ENCODE results near the gene LIMA1.
A peak's percentile ranks its signal among the peaks of the same experiment; 100 is the strongest.
"Not testable (repeated sequence)": the region's sequence is repeated elsewhere in the genome, so short reads cannot be mapped to it uniquely, and the experiment has no call there.

The LIMA1 gene

DNA sequence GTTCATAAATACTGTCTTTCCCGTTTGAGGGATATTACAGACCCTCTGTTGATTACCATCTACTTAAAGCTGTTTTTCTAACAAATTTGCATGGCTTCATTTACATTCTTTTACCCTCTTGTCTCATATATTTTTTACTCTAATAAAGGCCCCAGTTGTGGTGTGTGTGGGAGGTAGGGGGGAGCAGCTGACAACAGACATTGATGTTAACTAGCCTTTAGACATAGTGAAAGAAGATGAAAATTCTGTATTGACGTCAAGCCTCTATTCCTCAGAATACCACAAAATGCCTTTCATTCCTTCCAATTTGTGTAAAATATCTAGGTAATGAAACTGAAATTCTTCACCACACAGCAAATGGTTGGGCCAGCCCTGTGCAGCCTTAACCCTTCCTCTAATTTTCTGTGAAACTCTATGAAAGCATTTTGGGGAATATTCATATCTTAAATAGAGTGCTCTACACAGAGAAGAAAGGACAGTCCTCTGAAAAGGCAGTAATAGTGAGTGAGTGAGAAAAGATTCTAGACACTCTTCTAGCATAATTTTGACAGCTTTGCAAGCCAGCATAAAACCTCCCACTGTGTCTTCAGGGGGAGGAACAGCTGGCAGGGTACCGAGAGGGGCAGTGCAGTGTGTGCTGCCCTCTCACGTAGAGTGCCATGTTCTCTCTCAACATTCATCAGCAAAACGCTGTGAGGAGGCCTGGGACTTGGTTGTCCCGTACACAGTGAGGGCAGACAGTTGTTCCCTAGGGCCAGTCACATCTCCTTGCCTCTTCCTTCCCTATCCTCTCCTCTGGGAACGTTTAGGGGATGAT lies 96.0 kb downstream of the LIMA1 start:
- peak in 1 of 2 donors; percentile 27 for DNase-seq (ENCODE audit: low read depth in 2 of 2)

DNA sequence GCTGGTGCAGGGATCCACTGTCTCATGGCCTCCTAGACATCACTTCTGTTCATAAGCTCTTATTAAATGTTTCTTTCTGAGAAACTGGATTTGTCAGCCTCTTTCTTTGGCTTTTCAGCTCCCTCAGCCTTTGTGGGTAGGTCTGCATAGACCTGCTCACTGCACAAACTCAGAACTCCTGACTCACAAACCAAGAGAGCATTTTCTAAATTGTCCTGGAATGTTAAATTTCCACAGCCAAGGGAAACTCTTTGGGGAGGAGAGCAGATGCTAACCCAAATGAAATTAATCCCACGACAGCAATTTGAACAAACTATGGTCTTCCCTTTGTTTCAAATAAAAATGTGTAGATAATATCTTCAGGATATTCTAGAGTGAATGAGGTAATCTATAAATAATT lies 96.6 kb downstream of the LIMA1 start:
- DNase-seq (ENCODE audit: low read depth in 2 of 2): no peak

DNA sequence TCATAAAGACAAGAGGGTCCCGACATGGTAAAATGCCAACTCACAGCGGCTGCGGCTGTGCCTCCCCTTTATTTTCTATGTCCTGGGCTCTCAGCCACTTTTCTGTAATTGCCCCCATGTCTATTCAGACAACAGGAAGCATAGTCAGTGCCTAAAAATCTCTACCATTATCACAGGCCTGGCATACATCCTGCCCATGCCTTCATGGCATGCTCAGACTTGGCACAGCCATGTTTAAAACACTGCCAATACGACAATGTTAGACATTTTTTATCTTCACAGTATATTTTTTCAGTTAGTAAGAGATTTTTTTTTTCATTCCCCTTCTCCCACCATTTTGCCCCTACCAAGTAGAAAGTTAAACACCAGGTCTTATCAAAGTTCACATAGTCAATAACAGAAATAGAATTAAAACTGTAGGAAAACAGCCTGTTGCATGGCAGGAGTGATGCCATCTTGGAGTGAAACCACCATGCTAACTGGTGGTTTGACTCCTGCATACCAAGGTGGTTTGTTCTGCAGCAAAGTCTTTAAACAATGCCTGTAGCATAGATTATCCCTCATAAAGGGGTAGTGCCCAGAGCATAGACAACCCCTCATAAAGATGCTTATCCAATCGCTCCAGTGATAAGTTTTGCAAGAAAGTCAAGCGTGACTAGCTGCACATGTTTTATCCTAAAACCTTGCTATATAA lies 97.2 kb downstream of the LIMA1 start:
- DNase-seq (ENCODE audit: low read depth in 2 of 2): no peak

DNA sequence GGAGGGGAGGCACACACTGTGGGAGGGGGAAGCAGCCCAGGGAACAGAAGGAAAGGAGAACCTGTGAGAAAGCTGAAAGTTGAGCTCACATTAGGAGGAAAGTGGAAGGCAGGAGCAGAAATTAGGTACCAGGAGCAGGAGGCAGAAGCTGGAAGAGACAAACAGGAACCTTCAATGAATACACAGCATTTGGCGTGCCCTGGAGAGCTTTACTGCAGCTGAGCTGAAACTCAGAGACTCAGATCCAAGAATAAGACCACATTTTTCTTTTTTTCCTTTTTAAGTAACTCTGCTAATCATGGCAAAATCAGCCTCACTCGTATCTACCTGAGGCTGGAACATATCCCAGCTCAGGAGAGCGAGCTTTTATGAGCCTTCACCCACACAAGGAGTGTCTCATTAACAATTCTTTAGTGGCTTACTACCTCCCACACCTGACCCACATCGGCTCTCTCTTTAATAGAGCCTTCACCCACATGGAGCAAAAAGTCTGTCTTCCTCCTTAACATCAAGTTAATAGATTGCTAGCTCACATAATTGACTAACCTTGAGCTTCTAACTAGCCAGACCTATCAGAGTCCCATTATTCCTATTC lies 97.9 kb downstream of the LIMA1 start:
- DNase-seq (ENCODE audit: low read depth in 2 of 2): no peak

DNA sequence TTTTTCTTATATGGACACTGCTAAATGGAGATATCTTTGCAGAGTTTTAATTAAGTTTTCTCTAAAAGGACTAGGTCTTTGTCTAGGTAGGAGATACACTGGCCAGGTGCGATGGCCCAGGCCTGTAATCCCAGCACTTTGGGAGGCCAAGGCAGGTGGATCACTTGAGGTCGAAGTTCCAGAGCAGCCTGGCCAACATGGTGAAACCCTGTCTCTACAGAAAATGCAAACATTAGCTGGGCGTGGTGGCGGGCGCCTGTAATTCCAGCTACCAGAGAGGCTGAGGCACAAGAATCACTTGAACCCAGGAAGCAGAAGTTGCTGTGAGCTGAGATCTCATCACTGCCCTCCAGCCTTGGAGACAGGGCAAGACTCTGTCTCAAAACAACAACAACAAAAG lies 99.1 kb downstream of the LIMA1 start:
- DNase-seq (ENCODE audit: low read depth in 2 of 2): no peak

DNA sequence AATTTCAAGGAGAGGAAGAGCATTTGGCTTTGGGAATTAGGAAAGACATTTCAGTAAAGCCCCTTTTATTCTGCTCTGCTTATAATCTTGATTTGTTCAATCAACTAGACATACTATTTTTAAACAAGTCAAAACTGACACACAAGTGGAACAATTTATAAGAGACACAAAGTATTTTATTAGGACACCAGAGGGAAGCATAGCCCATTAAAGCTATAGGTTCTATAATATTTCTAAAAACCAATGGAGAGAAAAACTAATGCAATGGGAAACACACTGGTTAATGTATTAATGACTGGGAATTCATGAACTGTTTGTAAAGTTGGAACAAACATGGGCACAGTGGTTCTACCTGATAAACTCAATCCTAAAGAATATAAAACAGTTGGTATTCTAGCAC lies 100.9 kb downstream of the LIMA1 start:
- no peak for DNase-seq (ENCODE audit: low read depth in 2 of 2)

DNA sequence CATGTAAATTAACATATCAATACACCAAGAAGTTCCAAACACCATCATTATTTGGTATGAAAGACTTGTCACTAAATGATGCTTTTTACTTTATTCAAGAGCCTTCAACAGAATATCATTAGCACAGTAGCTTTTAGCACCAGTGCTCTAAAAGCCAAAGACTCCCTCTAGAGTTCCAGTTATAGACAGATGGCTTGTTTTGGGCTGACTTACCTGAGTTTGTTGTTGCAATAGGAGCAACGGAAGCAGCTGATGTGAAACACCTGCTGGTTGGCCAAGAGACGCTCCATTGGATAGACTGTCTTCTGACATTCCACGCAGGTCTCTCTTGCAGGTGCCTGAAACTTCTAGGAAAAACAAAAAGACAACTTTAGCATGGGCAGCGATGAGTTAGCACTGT lies 101.6 kb downstream of the LIMA1 start:
- DNase-seq (ENCODE audit: low read depth in 2 of 2): no peak

DNA sequence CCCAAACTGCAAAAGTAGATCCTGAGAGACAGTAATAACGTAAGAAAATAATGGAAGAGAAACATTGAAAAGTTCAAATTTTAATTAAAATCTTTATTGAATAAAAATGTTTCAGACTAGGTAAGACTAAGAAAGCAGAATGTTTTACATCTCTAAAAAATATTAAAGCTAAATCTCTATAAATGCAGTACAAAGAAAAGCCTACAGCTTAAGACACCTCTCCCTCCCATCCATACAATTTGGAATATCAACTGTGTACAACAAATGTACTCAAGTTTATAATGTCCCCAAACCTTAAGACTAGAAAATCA lies 107.6 kb downstream of the LIMA1 start:
- DNase-seq (ENCODE audit: low read depth in 2 of 2): no peak

DNA sequence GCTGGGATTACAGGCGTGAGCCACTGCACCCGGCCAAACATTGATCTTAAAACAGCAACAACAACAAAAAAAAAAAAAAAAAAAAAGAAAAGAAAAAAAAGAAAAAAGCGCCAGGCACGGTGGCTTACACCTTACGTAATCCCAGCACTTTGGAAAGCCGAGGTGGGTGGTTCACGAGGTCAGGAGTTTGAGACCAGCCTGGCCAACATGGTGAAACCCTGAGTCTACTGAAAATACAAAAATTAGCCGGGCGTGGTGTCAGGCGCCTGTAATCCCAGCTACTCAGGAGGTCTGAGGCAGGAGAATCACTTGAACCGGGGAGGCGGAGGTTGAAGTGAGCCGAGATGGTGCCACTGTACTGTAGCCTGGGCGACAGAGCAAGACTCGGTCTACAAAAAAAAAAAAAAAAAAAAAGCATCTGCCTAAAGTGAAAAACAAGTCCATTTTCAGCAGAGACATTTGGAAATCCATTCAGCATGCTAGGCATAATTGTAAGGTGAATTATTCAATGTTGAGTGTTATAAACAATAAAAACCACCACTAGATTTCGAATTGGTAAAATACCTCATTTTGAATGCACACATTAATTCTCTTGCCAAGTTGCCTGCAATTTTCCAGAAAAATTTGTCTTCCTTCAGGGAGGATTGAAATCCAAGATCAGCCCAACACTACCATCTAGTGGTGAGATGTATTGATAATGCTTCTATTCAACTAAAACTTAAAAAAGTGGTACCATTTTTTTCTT lies 108.2 kb downstream of the LIMA1 start:
- DNase-seq (ENCODE audit: low read depth in 2 of 2): no peak

DNA sequence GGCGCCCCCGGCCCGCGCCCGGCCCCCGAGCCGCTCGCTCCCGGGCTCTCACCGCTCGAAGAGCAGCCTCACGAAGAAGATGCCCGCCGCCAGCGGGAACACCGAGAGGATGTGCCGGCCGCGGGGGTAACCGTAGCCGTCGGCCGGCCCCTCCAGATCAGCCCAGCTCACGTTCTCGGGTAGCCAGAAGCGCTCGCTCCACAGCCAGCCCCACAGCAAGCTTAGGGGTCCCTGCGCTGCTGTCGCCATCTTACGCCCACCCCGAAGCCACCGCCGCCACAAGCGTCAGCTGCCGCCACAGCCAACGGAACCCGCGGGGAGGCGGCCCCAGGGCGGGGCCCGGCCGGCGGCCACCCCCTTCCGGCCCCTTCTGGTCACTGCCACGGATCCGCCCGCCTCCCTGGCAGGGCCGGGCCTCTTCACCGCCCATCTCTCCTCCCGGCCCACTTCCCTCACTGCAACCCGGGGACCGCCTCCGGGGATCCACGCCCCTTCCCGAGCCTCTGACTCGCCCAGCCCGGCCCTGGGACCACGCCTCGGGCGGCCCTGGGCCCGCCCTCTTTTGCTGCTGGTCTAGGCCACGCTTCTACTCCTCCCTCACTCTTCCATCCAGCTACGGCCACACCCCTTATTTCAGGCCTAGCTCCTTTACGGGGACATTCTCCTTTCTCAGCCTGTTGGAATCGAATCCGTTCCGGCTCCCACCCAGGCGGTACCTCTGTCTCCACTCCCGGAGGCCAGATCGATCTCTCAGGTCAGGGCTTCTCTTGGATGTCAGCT lies 116.1 kb downstream of the LIMA1 start, which contains the start of gene CERS5:
Gene CERS5 (minus strand): TSS at position 321 of the 780 bp plus-strand sequence. CDS start 72 bp downstream, at position 249.
- DNase-seq (ENCODE audit: low read depth in 2 of 2): peak; percentile 93 to 96

DNA sequence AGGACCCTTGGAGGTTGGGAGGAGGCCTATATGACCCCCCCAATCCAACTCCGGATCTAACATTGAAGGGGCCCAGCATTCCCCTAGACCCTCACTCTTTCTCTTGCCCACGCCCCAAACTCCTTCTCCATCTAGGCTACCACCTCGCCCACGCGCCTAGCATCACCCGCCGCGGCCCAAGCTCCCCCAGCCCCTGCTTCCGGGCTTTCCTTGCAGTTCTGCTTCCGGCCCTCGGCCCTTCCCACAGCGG lies 116.6 kb downstream of the LIMA1 start:
- peak; percentile 31 to 57 for DNase-seq (ENCODE audit: low read depth in 2 of 2)

DNA sequence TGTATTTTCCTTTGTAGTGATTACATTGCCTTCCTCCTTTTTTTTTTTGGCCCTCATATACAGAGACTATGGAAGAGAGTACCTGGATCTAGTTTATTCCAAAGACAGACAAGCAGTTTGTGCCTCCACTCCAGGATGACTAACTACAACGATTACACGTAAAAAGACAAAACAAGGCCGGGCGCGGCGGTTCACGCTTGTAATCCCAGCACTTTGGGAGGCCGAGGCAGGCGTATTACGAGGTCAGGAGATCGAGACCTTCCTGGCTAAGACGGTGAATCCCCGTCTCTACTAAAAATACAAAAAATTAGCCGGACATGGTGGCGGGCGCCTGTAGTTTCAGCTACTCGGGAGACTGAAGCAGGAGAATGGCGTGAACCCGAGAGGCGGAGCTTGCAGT lies 118.4 kb downstream of the LIMA1 start:
- no peak for DNase-seq (ENCODE audit: low read depth in 2 of 2)

DNA sequence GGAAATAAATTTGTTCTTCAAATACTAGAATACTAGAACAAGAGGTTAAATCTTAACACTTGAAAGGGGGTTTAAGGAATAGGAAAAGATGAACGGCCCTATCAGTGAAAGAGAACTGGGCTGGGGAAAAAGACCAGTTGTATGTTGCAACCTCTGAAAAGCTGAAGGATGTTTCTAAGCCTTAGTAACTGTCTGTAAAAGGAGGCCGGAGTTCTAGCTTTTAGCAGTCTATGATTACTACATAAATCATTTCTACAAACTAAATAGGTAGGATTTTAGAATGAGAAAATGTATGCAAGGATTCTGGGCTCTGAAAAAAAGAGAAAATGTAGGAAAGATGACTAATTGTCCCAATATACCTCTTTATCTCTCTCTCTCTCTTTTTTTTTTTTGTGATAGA lies 121.1 kb downstream of the LIMA1 start:
- DNase-seq (ENCODE audit: low read depth in 2 of 2): no peak

DNA sequence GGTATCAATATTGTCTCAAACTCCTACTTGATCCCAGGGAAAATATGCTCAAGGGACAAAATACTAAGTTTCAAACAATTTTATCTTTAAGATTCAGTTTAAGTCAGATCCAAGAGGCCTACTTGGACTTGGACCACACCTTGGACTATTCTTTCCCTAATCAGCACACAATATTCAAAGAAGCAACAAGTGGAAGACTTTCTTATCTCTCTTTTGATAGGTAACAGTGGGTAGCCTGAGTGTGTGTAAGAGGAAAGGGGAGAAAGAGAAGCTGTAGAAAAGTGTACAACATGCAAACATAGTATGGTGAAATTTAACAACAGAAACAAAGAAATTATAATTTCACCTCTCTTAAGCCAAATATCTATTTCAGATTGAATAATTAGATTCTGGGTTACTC lies 122.7 kb downstream of the LIMA1 start:
- DNase-seq (ENCODE audit: low read depth in 2 of 2): no peak

DNA sequence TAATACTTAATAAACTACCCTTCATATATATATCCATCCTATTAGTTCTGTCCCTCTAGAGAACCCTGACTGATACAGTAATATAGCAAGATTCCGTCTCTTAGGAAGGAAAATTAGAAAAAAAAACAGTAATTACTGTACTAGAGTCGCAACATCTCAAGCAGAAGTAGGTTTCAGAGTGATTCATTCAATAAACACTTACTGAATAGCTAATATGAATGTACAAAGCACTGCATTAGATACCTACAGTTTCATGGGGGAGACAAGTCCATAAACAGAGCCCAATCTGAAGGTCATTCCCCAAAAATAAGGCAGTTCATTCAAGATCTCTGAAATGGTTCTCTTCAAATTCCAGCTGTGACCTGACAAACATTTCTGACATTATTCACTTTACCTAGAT lies 126.1 kb downstream of the LIMA1 start:
- no peak for DNase-seq (ENCODE audit: low read depth in 2 of 2)

DNA sequence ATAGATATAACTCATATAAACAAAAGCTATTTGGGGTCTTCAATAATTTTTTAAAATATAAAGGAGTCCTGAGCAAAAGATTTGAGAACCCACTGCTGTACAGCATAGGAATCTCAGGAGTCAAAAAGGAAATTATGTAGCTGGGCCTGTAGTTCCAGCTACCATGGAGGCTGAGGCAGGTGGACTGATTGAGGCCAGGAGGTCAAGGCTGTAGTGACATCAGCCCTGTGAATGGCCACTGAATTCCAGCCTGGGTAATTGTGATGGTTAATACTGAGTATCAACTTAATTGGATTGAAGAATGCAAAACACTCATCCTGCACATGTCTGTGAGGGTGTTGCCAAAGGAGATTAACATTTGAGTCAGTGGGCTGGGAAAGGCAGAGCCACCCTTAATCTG lies 126.7 kb downstream of the LIMA1 start:
- no peak for DNase-seq (ENCODE audit: low read depth in 2 of 2)

DNA sequence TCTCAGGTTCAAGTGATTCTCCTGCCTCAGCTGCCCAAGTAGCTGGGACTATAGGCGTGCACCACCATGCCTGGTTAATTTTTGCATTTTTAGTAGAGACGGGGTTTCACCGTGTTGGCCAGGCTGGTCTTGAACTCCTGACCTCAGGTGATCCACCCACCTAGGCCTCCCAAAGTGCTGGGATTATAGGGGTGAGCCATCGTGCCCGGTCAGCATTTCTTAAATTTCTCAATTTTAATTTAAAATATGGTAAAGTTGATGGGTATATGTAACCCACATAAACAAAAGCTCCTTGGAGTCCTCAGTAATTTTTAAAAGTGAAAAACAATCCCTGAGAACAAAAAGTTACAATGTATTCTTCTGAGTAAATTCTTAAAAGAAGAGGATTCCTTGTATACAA lies 128.4 kb downstream of the LIMA1 start:
- not testable (repeated sequence) for DNase-seq (ENCODE audit: low read depth in 2 of 2)

DNA sequence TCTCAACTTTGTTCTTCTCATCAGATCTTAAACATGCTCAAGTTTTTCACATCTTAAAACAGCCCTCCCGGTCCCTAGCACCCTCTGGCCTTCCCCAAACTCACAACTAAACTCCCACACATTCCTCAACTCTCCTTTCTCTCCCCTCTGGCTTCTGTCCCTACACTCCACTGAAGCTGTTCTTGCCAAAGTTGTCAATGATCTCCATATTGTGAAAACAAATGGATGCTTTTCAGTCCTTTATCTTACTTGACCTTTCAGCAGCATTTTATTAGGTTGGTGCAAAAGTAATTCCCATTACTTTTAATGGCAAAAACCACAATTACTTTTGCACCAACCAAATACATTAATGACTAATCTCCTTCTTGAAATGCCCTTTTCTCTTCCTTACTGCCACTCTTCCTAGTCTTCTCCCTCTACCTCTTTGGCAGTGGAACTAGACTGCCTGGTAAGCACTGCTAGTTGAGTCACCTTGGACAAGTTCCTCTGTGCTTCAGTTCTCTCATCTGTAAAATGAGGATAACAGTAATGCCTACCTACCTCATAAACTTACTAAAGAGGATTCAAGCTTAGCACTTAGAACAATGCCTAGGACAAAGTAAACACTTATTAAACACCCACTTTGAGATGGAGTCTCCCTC lies 132.2 kb downstream of the LIMA1 start:
- no peak for DNase-seq (ENCODE audit: low read depth in 2 of 2)

DNA sequence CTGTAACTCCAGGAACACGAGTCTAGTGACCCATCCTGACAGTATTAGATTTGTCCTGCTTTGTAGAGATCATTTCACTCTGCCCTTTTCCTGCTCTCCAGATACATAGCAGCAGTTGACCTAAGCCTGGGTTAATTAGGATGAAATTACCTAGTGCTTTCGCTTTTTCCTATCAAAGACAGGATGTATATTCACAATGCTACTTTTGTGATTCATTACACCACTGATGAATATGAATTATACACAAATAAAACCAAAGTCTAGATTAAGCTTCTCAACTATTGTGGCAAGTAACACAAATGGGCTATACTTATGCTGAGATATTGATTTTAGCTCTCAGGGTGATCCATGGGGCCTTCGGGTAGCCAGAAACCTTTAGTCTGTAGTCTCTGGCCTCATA lies 134.0 kb downstream of the LIMA1 start:
- no peak for DNase-seq (ENCODE audit: low read depth in 2 of 2)

DNA sequence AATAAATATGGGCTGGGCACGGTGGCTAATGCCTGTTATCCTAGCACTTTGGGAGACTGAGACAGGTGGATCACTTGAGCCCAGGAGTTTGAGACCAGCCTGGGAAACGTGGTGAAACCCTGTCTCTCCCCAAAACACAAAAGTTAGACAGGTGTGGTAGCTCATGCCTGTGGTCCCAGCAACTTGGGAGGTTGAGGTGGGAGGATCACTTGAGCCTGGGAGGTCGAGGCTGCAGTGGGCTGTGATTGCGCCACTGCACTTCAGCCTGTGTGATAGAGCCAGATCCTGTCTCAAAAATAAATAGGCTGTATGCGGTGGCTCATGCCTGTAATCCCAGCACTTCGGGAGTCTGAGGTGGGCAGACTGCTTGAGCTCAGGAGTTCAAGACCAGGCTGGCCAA lies 135.3 kb downstream of the LIMA1 start:
- not testable (repeated sequence) for DNase-seq (ENCODE audit: low read depth in 2 of 2)

DNA sequence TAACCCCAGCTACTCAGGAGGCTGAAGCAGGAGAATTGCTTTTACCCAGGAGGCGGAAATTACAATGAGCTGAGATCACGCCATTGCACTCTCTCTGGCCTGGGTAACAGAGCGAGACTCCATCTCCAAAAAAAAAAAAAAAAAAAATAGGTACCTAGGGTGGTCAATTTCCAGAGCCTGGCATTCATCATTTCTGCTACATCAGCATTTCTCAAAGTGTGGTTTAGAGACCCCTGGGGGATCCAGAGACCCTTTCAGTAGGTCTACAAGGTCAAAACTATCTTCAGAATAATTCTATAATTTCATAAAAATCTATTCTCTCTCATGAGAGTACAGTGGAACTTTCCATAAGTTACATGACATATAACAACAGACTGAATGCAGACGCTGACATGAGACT lies 136.0 kb downstream of the LIMA1 start:
- no peak for DNase-seq (ENCODE audit: low read depth in 2 of 2)

Measured in activated CD4-positive, alpha-beta T cell treated with anti-CD3 and anti-CD28 coated beads for 24 hours (primary cell).